HG02840 (cell line): Measurements from ENCODE around the gene AJAP1.
"Not testable (repeated sequence)": the region's sequence is repeated elsewhere in the genome, so short reads cannot be mapped to it uniquely, and the experiment has no call there.

Experiments used
- ATAC-seq: cut with Tn5 transposase; IDR thresholded peaks from one replicate; pipeline ENCODE4 v1.9.1; 2021; ENCODE audit warnings: mild to moderate bottlenecking, moderate library complexity, moderate number of reproducible peaks; ENCODE audit not compliant: unreplicated experiment, low FRiP score

The AJAP1 gene

GRCh38 chr1:4656533-4657140 lies 2.2 kb downstream of the AJAP1 start:
- ATAC-seq: no peak

GRCh38 chr1:4657244-4657789 lies 2.9 kb downstream of the AJAP1 start:
- ATAC-seq: no peak

- no peak for ATAC-seq
These were observed 3.6 kb downstream of the AJAP1 start for GRCh38 chr1:4657960-4658541.

- ATAC-seq: no peak
These were observed 4.5 kb downstream of the AJAP1 start for GRCh38 chr1:4658643-4659628.

- ATAC-seq: no peak
These were observed 6.6 kb downstream of the AJAP1 start for GRCh38 chr1:4660917-4661594.

GRCh38 chr1:4661595-4661917 lies 7.1 kb downstream of the AJAP1 start:
- no peak for ATAC-seq

GRCh38 chr1:4662168-4662567 lies 7.8 kb downstream of the AJAP1 start:
- no peak for ATAC-seq

GRCh38 chr1:4662723-4663122 lies 8.3 kb downstream of the AJAP1 start:
- ATAC-seq: no peak

- no peak for ATAC-seq
These were observed 9.7 kb downstream of the AJAP1 start for GRCh38 chr1:4664095-4664494.

- no peak for ATAC-seq
These were observed 10.2 kb downstream of the AJAP1 start for GRCh38 chr1:4664606-4665005.

GRCh38 chr1:4665456-4665855 lies 11.0 kb downstream of the AJAP1 start:
- ATAC-seq: no peak

GRCh38 chr1:4666683-4667082 lies 12.3 kb downstream of the AJAP1 start:
- not testable (repeated sequence) for ATAC-seq

GRCh38 chr1:4668743-4669700 lies 14.6 kb downstream of the AJAP1 start:
- no peak for ATAC-seq

GRCh38 chr1:4670265-4670664 lies 15.9 kb downstream of the AJAP1 start:
- no peak for ATAC-seq

- no peak for ATAC-seq
These were observed 17.4 kb downstream of the AJAP1 start for GRCh38 chr1:4671828-4672227.

GRCh38 chr1:4673494-4673893 lies 19.1 kb downstream of the AJAP1 start:
- no peak for ATAC-seq

GRCh38 chr1:4674117-4674516 lies 19.7 kb downstream of the AJAP1 start:
- ATAC-seq: no peak

GRCh38 chr1:4674676-4675075 lies 20.3 kb downstream of the AJAP1 start:
- ATAC-seq: no peak

GRCh38 chr1:4675454-4676186 lies 21.2 kb downstream of the AJAP1 start:
- no peak for ATAC-seq
